Measurements from ENCODE around the gene KAZN.

Gene KAZN

DNA sequence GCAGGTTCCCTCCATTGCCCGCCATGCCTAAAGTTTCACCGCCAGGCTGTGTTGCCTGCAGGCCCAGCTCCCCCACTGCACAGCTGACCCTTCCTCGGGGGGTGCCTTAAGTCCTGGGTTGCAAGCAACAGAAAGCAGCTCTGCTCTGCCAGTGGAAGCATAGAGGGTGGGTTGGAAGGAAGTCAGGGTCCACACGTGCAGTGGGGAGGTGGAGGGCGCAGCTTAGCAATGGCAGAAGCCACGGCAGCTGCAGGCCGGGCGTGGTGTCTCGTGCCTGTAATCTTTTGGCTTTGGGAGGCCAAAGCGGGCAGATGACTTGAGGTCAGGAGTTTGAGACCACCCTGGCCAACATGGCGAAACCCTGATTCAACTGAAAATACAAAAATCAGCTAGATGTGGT, 448.8 kb downstream of the KAZN start:
- FAIRE-seq, result no peak

DNA sequence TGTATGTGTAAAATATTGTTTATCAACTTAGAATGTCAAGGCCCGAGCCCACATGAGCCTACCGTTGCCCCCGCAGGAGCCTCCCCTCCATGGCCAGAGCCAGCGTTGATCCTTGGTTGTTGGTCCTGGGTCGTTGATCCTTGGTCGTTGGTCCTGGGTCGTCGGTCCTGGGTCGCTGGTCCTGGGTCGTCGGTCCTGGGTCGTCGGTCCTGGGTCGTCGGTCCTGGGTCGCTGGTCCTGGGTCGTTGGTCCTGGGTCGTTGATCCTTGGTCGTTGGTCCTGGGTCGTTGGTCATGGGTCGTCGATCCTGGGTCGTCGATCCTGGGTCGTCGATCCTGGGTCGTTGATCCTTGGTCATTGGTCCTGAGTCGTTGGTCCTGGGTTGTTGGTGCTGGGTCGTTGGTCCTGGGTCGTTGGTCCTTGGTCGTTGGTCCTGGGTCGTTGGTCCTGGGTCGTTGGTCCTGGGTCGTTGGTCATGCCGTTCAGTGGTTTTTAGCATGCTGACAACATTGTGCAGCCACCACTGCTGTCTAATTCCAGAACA, 450.0 kb downstream of the KAZN start:
- no peak for FAIRE-seq

DNA sequence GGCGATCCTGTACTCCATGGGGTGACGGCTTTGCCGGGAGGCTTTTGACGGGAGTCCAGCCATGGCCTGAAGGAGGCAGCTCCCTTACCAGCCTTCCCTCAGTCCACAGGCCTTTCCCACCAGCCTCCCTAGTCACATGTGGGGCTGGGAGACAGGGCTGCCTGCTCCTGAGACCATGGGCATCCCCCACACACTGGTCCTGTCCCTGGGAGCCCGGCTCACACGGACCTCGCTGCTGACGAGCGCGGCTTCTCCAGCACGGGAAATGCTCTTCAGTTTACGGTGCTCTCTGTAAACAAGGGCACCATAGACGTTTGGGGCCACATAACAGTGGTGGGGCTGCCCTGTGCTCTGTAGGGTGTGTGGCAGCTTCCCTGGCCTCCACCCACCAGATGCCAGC, 450.6 kb downstream of the KAZN start:
- FAIRE-seq, result no peak

DNA sequence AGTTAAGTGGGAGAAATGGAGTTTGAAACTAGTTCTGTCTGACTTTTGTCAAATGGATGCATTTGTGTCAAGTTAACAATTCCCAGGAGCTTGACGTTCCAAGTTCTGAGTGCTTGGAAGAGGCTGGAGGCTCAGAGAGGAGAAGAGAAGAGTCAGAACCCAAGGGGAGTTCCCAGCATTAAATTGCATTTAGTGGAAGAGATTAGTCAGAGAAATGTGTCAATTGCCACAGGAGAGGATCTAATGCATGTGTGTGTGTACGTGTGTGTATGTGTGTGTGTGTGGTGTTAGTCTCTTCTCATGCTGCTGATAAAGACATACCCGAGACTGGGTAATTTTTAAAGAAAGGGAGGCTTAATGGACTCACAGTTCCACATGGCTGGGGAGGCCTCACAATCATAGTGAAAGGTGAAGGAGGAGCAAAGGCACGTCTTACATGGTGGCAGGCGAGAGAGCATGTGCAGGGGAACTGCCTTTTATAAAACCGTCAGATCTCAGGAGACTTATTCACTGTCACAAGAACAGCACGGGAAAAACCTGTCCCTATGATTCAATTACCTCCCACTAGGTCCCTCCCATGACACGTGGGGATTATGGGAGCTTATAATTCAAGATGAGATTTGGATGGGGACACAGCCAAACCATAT, 453.5 kb downstream of the KAZN start:
- FAIRE-seq, result no peak

DNA sequence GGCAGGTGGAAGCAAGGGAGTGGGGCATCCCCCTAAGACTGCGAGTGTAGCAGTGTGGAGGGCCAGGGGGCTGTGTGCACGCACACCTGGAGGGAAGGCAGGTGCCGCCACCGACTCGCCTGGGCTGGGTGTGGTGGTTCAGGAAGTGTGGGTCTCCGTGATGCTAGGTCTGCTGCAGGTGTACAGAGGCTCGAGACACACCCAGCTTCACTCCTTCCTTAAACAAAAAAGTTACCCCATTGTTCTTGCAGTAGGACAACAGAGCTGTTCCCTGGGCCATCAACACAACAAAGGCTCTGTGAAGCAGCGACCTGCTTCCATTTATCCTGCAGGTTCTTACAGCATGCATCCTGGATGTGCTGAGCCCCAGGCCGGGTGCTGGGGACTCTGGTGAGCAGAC, 454.7 kb downstream of the KAZN start:
- no peak for FAIRE-seq

DNA sequence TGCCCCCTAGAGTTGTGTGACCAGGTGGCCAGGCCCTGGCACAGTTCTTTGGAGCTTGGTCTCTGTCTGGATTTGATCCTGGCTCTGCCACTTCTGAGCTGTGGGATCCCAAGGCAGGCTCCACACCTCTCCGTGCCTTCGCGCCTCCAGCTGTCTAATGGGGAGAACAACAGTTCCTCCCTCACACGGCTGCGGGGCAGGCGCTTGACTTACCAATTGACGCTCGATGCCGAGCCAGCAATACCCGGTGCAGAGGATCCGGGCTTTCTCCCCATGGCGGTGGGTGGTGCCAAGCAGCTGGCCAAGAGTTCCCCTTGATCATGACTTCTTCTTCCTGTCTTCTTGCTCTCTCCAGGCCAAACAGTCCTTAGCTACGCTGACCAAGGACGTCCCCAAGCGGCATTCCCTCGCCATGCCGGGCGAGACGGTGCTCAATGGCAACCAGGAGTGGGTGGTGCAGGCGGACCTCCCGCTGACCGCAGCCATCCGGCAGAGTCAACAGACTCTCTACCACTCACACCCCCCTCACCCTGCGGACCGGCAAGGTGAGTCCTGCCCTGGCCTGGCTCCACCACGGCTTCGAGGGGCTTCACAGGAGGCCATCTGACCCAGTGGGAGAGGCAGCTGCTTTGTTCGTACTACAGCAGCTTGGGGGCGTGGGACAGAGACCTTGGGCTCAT, 457.4 kb downstream of the KAZN start:
- FAIRE-seq, result no peak

DNA sequence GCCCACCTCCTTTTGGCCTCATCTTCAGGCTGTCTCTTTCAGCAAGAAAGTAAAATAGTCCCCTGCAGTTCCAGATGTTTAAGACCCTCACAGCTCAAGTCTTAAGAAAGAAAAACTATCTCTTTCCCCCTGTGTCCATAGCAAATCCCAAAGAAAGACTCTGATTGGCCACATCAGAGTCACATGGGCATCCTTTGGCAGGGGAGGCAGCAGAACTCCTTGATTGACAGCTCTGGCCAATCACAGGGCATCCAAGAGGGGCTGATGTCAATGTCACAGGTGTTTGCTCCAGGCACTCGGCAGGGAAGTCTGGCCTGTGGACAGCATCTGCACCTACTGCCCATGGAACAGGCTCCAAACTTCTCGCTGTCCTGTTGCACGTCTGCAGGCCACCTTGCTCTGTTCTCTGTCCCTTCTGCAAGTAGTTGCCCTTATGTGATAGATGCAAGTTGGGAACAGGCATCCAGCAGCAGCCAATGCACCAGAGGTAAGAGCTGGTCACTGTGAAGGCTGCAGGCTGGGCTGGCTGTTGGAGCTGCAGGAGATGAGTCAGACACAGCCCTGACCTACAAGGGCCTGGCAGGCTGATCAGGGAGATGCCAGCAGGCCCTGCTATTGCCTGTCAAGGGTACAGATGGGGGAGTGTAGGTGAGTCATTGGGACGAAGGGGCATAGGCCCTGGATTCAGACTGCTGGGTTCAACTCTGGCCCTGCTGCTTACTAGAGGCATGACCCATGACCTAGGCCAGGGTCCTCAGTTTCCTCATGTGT, 458.2 kb downstream of the KAZN start:
- no peak for FAIRE-seq

DNA sequence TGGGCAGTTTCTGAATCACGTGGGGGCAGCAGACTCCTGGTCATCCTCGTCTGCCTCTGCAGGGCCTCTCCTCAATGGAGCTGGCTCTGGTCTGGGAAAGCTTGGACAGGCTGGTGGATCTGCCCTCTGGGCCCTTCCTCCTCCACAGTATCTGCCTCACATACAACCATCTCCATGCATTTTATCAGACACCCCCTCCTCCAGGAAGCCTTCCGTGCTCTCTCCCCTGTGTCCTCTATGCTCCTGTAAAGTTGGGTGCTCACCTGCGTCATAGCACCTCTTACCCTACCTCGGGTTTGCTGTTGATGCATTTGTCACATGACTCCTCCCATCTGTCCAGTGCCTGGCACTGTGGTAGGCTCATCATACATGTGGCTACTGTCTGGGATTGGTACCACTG, 459.3 kb downstream of the KAZN start:
- FAIRE-seq, result no peak

DNA sequence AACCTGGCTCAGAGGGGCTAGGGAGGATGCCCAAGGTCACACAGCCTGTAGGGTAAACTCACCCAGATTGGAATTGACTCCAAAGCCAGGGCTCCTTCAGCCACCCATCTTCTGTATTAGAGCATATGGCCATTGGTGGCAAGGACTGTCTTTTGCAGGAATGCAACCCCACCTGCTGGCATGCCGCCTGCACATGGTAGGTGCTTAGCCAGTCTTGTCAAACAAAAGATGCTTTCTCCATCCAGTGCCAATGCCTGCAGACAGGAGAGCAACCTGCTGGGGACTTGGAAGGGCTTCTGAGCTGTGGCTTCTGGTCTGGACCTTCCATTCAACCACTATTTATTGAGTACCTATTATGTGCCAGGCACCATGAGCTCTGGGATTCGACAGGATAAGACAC, 459.8 kb downstream of the KAZN start:
- no peak for FAIRE-seq

DNA sequence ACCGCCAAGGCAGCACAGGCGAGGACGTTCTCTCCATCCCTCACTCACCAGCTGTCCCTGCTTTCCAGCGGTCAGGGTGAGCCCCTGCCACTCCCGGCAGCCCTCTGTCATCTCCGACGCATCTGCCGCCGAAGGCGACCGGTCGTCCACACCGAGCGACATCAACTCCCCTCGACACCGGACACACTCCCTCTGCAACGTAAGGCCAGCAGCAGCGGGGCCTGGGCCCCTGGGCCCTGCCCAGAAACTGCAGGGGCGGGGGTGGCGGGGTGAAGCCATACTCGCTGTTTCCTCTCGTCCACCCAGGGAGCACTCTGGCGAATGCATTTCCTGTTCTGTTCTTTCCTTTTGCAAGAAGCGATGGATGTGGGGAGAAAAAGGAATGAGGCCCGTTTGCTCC, 461.6 kb downstream of the KAZN start:
- FAIRE-seq, result no peak

DNA sequence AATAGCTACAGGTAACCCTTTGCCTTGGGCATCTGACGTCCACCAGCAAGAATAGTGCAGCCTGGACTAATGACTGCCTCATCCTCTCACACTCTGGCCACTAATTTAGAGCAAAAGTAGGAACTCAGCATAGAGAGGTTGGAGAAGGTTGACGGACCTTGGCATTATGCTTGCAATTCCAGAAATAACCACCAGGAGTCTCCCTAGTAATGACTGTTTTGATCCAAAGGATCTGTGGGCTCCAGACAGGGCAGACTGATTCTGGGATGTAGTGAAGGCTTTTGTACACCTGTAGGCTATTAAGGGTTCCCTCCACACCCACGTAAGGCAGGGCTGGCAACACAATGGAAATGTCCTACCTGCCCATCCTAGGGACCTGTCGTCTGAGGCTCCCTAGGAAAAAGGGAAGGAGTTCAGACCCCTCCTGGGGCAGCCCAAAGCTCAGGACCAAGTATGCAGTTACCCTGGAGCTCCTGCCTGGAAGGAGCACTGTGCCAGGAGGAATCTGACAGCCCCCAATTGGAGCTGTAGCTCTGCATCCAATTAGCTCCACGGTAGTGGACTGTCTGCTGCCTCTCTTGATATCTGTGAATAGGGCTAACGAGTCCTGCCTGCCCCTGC, 464.1 kb downstream of the KAZN start:
- FAIRE-seq, result no peak

DNA sequence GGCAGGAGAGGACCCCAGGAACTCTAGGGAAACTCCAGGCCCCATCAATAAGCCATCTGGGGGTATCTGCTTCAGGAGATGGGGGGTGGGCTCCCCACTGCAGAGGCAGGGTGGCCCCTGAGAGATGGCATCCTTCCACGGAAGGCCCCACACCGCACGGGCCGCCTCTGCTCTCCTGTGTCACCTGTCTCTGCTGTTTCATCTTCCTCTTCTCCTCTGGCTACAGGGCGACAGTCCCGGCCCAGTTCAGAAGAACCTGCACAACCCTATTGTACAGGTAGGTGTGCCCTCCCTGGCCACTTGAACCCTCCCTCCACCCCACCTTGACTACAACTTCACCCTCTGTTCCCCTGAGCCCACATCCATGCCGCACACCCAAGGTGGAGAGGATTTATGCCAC, 464.9 kb downstream of the KAZN start:
- no peak for FAIRE-seq

DNA sequence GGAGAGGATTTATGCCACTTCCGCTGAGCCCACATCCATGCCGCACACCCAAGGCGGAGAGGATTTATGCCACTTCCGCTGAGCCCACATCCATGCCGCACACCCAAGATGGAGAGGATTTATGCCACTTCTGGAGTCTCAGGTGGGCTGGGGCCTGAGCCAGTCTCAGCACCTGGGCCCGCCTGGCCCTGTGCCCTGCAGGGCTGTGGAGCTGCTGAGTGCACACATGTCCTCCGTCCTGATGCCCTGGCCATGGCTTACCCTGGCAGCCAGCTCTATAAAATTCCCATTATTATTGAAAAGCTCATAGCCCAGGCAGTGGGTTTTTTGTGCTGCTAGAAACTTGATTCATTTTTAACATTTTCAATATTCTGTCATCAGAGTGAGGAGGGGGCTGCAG, 465.3 kb downstream of the KAZN start:
- FAIRE-seq, result no peak

DNA sequence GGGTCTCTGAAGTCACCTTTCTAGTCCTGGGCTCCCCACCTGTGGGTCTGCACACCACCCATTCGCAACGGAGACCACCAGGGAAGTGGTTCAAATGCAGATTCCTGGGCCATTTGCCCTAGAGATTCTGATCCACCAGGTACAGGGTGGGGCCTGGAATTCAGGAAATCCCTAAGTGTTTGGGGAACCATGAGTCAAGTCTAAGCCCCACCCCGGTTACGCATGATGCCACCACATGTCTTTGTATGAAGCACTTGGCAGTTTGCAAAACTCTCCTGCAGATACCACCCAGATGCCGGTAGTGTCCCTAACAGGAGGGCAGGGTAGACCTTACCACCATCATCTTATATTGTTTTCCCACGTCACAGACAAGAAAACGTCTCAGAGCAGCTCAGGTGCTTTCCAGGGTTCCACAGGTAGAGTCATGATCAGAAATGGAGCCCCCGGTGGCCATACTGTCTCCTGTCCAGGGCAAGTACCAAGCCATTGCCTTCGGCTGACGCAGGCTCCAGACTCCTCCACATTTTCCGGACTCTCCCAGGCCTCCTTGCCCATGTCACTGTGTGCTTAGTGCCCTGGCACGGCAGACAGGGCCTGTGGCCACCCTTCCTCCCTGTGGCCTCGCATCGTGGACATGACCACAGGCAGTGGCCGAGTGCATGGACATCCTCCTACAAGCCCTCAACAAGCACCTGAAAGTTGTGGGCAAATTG, 465.9 kb downstream of the KAZN start:
- no peak for FAIRE-seq

DNA sequence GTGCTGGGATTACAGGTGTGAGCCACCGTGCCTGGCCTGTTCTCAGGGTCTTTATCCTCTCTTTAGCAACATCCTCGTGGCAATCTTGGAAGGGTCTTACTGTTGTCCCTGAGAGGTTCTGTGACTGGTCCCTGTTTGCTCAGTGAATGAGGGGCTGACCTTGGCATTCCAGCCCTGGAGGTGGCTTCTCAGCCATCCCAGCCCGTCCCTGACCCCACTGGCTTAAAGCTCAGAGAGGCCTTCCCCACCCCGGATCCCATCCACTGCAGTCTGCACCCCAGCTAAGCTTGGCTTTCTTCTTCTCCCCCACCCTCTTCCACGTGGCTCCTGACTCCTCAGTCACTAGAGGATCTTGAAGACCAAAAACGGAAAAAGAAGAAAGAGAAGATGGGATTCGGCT, 466.8 kb downstream of the KAZN start:
- FAIRE-seq, result no peak

DNA sequence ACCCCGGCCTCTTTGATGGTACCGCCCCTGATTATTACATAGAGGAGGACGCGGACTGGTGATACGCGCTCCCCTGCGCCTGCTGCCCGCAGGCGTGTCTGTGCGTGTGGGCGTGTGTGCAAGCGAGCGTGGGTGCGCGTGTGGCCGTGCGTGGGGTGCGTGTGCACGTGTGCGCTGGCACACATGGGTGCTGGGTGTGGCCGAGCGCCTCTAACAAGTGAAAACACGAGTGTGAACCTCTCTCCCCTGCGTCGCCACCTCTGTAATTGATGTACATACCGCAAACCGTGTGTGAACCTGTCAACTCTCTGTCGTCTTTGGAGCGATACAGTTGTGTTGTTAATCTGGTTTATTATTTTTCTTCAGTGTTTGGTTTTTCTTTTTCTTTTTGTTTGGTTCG, 467.3 kb downstream of the KAZN start:
- no peak for FAIRE-seq

DNA sequence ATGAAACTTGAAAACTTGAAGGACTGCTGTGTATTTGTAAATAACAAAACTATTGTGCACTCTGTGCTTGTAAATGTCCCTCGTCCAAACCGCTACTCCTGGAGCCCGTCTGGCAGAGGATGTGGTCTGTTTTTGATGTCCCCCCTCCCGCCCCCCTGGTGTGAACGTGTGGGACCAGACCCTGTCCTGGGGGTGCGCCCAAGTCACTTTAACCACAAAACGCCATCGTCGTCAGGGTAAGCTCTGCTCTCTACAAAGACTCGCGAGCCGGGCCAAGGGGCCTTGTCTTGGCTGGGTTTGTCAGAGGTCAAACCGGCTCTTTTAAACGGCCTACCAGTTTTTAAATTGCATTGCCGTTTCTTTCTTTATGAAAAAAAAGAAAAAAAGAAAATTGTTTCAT, 467.7 kb downstream of the KAZN start:
- no peak for FAIRE-seq

DNA sequence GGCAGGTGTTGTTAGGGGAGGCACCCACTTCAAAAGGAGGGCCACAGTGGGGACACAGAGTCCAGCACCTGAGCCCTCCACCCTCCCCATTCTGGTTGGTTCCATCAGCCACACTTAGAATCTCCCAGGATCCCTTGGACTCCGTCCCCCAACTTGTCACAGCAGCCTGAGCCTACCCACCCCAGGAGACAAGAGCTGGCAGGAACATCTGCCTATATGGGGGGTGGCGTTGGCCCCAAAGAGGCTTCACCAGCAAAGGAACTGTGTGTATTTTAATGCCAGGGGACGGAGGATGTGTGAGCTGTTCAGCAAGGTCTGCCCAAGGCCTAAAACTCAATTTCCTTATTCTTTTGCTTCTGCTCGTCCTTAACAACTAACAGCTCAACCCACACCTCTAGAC, 468.7 kb downstream of the KAZN start:
- no peak for FAIRE-seq

DNA sequence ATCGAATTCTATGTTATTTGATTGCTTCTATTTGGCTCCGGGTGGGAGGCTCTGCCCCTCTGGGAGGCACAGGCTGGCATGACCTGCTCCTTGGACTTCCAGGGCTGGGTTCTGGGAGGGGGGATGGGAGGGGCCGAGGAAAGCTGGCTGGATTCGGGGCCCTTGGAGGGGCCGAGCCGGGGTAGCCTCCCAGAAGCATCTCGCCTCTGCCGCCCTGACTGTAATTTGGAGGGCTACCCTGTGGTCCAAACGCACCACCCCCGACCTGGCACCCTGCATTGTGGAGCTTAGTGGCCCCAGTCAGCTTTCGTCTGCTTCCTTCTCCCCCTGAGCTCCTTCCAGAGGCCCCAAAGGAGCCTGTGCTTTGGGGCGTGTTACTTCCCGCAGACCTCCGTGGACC, 469.7 kb downstream of the KAZN start:
- FAIRE-seq, result no peak

DNA sequence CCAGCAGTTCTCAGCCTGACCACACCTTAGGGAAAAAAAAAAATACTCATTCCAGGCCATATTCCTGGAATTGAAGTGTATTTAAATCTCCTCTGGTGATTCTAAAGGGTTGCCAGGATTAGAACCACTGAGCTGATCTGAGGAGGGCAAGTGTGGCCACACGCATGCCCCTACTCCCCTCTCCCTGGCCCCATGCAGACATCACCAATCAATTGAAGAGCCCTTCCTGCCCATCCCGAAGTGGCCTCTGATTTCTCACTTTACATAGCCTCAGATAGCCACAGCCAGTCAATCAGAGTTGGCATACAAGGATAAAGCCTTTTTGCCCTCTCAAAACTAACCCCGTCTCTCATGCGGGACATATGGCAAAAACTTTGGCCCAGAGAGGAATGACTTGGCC, 470.5 kb downstream of the KAZN start:
- FAIRE-seq, result no peak

DNA sequence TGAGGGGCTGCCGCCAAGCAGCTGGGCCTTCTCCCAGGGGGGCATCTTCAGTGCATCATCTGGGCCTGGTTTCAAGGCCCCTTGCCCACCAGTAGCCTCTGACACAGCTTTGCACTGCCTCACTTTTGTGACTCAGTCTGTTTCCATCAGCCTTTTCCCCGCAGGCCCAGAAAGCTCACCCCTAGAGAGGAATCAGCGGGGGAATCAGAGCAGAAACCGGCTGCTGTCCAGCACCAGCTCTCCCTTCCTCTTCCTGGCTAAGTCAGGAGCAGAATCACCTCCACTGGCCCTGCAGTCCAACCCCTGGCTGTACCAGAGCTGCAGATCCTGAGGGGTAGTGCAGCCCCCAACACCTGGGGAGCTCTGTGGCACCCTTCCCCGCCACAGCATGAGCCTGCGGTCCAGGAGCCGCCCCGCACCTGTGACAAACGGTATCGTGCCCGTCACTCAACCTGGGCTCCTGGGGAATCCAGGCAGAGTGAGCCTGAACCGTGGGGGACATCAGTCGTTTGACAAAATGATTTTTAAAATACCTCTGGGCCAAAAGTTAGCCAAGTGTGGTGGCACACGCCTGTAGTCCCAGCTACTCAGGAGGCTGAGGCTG, 471.8 kb downstream of the KAZN start:
- no peak for FAIRE-seq

DNA sequence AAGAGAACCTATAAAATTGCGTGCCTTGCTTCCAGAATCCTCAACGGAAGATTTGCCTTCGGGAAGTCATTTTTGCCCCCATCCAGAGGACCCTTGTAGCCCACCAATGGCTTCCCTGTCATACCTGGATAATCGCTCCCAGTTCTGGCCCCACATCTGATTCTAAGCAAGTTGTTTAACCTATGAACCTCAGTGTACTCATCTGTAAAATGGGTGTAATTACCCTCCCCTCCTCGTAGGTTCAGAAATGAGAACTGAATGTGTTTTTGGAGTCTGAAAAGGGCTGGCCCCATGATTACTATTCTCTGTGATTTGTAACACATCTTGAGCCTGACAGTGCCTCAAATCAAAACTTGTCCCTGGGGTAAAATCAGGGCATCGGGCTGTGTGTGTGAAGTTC, 473.5 kb downstream of the KAZN start:
- FAIRE-seq, result no peak

All from islet of Langerhans (tissue), 1 donor.